Upper lobe of left lung (tissue), 4 donors: Measurements from ENCODE around the gene CTNNA1.

Source experiments
- EP300 ChIP-seq, 4 donors: sonication (generic); formaldehyde crosslinking; IDR thresholded peaks; one replicate each; pipeline ENCODE4 v1.5.1; 2017; ENCODE audit warnings: antibody characterized with exemption in 4 of 4, control low read depth in 2 of 4
- POLR2A ChIP-seq, 4 donors: fragments of 450-650 bp; IDR thresholded peaks; one replicate each; pipeline ENCODE4 v1.5.1; 2016 to 2017; ENCODE audit warnings: antibody characterized with exemption in 4 of 4, mild to moderate bottlenecking in 2 of 4
- POLR2AphosphoS5 ChIP-seq, 2 donors: sonication (generic); formaldehyde crosslinking; IDR thresholded peaks; one replicate each; pipeline ENCODE4 v1.5.1; 2017; ENCODE audit warnings: antibody characterized with exemption in 2 of 2
- TF ChIP-seq, protein P1 (sequence below), 6 experiments: fragments of 450-650 bp in 4 of 6; fragments of 200-600 bp in 2 of 6; sonication (generic) in 2 of 6; IDR thresholded peaks; one replicate each; pipeline ENCODE4 v1.5.1; 2016 to 2019; ENCODE audit warnings: antibody characterized with exemption in 6 of 6

DNA sequence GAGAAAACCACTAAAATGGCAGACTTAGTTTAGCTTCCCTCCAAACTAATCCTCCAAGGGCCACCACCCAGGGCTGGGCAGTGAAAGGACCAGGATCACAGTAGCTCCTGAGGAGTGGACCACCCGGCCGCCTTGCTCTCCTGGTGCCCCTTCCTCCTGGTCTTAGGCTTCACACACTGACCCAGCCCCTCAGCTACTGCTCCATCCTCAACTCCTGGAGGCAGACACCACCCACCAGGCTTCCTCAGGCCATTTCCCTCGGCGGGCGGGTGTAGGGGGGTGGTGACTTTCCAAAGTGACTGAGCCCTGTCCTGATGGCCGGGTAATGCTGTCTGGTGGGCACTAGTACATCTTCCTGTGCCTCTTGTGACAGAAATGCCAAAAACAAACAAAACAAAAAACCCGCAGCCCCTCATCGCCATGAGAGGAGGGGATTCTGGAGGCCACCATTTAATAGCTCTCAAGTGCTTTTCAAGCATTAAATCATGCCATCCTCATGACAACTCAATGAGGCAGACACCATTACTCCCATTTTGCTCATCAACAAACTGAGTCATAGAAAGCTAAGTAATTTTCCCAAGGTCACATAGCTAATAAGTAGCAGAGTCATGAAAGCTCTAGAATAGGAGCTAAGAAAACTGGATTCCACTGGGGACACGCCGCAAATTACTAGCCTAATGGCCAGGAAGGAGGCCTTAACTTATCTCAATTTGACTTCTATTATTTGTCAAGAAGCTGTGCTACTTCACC is 213.2 kb downstream of the CTNNA1 start:
- TF ChIP-seq, protein P1, sequence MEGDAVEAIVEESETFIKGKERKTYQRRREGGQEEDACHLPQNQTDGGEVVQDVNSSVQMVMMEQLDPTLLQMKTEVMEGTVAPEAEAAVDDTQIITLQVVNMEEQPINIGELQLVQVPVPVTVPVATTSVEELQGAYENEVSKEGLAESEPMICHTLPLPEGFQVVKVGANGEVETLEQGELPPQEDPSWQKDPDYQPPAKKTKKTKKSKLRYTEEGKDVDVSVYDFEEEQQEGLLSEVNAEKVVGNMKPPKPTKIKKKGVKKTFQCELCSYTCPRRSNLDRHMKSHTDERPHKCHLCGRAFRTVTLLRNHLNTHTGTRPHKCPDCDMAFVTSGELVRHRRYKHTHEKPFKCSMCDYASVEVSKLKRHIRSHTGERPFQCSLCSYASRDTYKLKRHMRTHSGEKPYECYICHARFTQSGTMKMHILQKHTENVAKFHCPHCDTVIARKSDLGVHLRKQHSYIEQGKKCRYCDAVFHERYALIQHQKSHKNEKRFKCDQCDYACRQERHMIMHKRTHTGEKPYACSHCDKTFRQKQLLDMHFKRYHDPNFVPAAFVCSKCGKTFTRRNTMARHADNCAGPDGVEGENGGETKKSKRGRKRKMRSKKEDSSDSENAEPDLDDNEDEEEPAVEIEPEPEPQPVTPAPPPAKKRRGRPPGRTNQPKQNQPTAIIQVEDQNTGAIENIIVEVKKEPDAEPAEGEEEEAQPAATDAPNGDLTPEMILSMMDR (IDR thresholded peaks at IDR 0.05), result no peak
- TF ChIP-seq POLR2A (IDR thresholded peaks at IDR 0.05) (no peak), POLR2AphosphoS5 (IDR thresholded peaks at IDR 0.05) (no peak), EP300 (IDR thresholded peaks at IDR 0.05) (no peak)
